ENCODE data around the gene BABAM2. TPM values are rescaled to one million over a fixed set of nuclear protein-coding genes. Genes with fewer than 3 reads are reported as not detected.

Gene BABAM2
- total and polyA plus RNA-seq, 10 of the 15 experiments (the other 5 are each of a cell fraction or from before 2014, with no cell fraction given) = 30.7 to 59.9 (median 44.5) TPM

DNA sequence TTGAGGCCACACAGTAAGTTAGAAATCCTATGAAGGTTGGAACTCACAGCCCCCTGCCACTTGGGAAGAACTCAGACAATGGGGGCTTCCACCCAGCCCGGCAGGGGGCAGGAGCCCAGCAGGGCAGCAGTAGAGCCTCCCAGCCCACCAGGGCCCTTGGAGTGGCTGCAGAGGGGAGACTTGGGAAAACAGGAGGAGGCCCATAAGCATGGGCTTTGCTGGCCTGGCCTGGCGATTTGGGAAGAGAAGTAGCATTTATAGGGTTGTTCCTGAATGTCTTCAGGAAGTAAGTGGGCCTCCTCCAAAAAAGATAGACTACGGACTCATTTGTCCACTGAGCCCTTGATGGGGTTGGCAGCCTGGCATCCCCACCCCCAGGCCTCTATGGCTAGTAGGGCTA lies 484.7 kb downstream of the BABAM2 start:
- no peaks in the 10 kb centered on the region for H4K20me1 ChIP-seq (ENCODE audit: control insufficient read depth, insufficient read depth)
- ATAC-seq (no peak), FAIRE-seq (no peak), DNase-seq (ENCODE audit: low read depth, low spot score) (no peak)
- ChIA-PET CTCF (no interaction called here), RAD21 (ENCODE audit: unreplicated experiment) (no interaction called here), POLR2A (no interaction called here), SMC1A (ENCODE audit: uncharacterized antibody, unreplicated experiment) (no interaction called here)
- H2AFZ ChIP-seq (ENCODE audit: control insufficient read depth, low read depth, low read length) = no peak overlapping the region
- 26% methylated on average over 3 of the region's 3 CpGs for WGBS (ENCODE audit: insufficient coverage, insufficient replicate concordance, low lambda C conversion rate, missing lambda C conversion rate)
- H3K27me3 ChIP-seq (replicated peaks in 1 of 2; ENCODE audit: control insufficient read depth in 2 of 2, insufficient read depth in 2 of 2, low read length in 1 of 2) = no peaks in the 10 kb centered on the region; a peak in 2 of 4 replicates
- H3K36me3 ChIP-seq (ENCODE audit: control insufficient read depth in 2 of 2, insufficient read depth in 2 of 2, low read length in 1 of 2) = no peaks in the 10 kb centered on the region
- no peak overlapping the region for H3K4me3 ChIP-seq
- H3K9ac ChIP-seq (ENCODE audit: control insufficient read depth, insufficient read depth, low read length) = no peak overlapping the region
- no TSS peak for BruUV-seq (replicated peaks)
- intact Hi-C loops (cut with micrococcal nuclease; ENCODE audit: unreplicated experiment) (no loop called here), in situ Hi-C loops (cut with MboI) (no loop called here)
- H3K9me3 ChIP-seq (replicated peaks; ENCODE audit: control insufficient read depth, insufficient read depth, low read length) = no peaks in the 10 kb centered on the region
- H3K27ac ChIP-seq (ENCODE audit: control insufficient read depth, insufficient read depth) = no peak overlapping the region
- no peak overlapping the region for H3K4me2 ChIP-seq (ENCODE audit: control insufficient read depth, insufficient read depth)
- no peaks in the 10 kb centered on the region for H3K4me1 ChIP-seq (ENCODE audit: control insufficient read depth, insufficient read depth, low read length)
- H3K79me2 ChIP-seq (ENCODE audit: control insufficient read depth, insufficient read depth, low read length) = no peaks in the 10 kb centered on the region
- TF ChIP-seq, protein P1, sequence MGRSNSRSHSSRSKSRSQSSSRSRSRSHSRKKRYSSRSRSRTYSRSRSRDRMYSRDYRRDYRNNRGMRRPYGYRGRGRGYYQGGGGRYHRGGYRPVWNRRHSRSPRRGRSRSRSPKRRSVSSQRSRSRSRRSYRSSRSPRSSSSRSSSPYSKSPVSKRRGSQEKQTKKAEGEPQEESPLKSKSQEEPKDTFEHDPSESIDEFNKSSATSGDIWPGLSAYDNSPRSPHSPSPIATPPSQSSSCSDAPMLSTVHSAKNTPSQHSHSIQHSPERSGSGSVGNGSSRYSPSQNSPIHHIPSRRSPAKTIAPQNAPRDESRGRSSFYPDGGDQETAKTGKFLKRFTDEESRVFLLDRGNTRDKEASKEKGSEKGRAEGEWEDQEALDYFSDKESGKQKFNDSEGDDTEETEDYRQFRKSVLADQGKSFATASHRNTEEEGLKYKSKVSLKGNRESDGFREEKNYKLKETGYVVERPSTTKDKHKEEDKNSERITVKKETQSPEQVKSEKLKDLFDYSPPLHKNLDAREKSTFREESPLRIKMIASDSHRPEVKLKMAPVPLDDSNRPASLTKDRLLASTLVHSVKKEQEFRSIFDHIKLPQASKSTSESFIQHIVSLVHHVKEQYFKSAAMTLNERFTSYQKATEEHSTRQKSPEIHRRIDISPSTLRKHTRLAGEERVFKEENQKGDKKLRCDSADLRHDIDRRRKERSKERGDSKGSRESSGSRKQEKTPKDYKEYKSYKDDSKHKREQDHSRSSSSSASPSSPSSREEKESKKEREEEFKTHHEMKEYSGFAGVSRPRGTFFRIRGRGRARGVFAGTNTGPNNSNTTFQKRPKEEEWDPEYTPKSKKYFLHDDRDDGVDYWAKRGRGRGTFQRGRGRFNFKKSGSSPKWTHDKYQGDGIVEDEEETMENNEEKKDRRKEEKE (IDR thresholded peaks at IDR 0.05) = no peak
- TF ChIP-seq HCFC1 (IDR thresholded peaks at IDR 0.05; ENCODE audit: low read length) = no peak
- TF ChIP-seq NKRF (conservative IDR thresholded peaks at IDR 0.05) = no peak
- TF ChIP-seq BMI1 (IDR thresholded peaks at IDR 0.05; ENCODE audit: borderline replicate concordance) = no peak
- no peak for TF ChIP-seq IKZF1 (conservative IDR thresholded peaks at IDR 0.05)
- no peak for TF ChIP-seq KLF5 (IDR thresholded peaks at IDR 0.05; ENCODE audit: partially characterized antibody)
- no peak for TF ChIP-seq SMC3 (IDR thresholded peaks at IDR 0.05; ENCODE audit: borderline replicate concordance, low read length)
- TF ChIP-seq, protein P2, sequence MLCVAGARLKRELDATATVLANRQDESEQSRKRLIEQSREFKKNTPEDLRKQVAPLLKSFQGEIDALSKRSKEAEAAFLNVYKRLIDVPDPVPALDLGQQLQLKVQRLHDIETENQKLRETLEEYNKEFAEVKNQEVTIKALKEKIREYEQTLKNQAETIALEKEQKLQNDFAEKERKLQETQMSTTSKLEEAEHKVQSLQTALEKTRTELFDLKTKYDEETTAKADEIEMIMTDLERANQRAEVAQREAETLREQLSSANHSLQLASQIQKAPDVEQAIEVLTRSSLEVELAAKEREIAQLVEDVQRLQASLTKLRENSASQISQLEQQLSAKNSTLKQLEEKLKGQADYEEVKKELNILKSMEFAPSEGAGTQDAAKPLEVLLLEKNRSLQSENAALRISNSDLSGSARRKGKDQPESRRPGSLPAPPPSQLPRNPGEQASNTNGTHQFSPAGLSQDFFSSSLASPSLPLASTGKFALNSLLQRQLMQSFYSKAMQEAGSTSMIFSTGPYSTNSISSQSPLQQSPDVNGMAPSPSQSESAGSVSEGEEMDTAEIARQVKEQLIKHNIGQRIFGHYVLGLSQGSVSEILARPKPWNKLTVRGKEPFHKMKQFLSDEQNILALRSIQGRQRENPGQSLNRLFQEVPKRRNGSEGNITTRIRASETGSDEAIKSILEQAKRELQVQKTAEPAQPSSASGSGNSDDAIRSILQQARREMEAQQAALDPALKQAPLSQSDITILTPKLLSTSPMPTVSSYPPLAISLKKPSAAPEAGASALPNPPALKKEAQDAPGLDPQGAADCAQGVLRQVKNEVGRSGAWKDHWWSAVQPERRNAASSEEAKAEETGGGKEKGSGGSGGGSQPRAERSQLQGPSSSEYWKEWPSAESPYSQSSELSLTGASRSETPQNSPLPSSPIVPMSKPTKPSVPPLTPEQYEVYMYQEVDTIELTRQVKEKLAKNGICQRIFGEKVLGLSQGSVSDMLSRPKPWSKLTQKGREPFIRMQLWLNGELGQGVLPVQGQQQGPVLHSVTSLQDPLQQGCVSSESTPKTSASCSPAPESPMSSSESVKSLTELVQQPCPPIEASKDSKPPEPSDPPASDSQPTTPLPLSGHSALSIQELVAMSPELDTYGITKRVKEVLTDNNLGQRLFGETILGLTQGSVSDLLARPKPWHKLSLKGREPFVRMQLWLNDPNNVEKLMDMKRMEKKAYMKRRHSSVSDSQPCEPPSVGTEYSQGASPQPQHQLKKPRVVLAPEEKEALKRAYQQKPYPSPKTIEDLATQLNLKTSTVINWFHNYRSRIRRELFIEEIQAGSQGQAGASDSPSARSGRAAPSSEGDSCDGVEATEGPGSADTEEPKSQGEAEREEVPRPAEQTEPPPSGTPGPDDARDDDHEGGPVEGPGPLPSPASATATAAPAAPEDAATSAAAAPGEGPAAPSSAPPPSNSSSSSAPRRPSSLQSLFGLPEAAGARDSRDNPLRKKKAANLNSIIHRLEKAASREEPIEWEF (IDR thresholded peaks at IDR 0.05; ENCODE audit: insufficient replicate concordance, low read depth, low read length) = no peak
- TF ChIP-seq, protein P3, sequence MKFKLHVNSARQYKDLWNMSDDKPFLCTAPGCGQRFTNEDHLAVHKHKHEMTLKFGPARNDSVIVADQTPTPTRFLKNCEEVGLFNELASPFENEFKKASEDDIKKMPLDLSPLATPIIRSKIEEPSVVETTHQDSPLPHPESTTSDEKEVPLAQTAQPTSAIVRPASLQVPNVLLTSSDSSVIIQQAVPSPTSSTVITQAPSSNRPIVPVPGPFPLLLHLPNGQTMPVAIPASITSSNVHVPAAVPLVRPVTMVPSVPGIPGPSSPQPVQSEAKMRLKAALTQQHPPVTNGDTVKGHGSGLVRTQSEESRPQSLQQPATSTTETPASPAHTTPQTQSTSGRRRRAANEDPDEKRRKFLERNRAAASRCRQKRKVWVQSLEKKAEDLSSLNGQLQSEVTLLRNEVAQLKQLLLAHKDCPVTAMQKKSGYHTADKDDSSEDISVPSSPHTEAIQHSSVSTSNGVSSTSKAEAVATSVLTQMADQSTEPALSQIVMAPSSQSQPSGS (IDR thresholded peaks at IDR 0.05; ENCODE audit: low read length) = no peak
- TF ChIP-seq CHD4 (IDR thresholded peaks at IDR 0.05) = no peak
- no peak for TF ChIP-seq SMAD1 (IDR thresholded peaks at IDR 0.05; ENCODE audit: low read depth, partially characterized antibody)
- no peak for TF ChIP-seq ZBED1 (IDR thresholded peaks at IDR 0.05; ENCODE audit: borderline replicate concordance)
- no peak for TF ChIP-seq POLR2A (IDR thresholded peaks at IDR 0.05; ENCODE audit: low read depth, low read length)
- no peak for TF ChIP-seq NR2C1 (IDR thresholded peaks at IDR 0.05)
- no peak for TF ChIP-seq IKZF2 (IDR thresholded peaks at IDR 0.05)
- TF ChIP-seq ZNF217 (IDR thresholded peaks at IDR 0.05) = no peak
